Neural crest cell (in vitro differentiated cells): Measurements from ENCODE around the gene AP1M1. TPM values are rescaled to one million over a fixed set of nuclear protein-coding genes. Genes with fewer than 3 reads are reported as not detected.

ENCODE experiments used
- DNase-seq: peaks from one replicate; pipeline ENCODE4 v3.0.0; 2021; ENCODE audit warnings: low read depth, mixed read lengths, low spot score
- H3K27ac Mint-ChIP-seq: one replicate; pipeline ENCODE4 v1.8.0; 2021; ENCODE audit warnings: mild to moderate bottlenecking, mixed read lengths; ENCODE audit not compliant: unreplicated experiment
- H3K27me3 Mint-ChIP-seq: 2 replicates; pipeline ENCODE4 v1.8.0; 2021; ENCODE audit warnings: low read depth, mild to moderate bottlenecking, mixed read lengths
- H3K36me3 Mint-ChIP-seq: 2 replicates; pipeline ENCODE4 v1.8.0; 2021; ENCODE audit warnings: low read depth, mild to moderate bottlenecking, mixed read lengths
- H3K4me1 Mint-ChIP-seq: 2 replicates; pipeline ENCODE4 v1.8.0; 2021; ENCODE audit warnings: mixed read lengths
- H3K4me3 Mint-ChIP-seq: one replicate; pipeline ENCODE4 v1.8.0; 2021; ENCODE audit warnings: mild to moderate bottlenecking, mixed read lengths
- H3K9me3 Mint-ChIP-seq: 2 replicates; pipeline ENCODE4 v1.8.0; 2021; ENCODE audit warnings: mixed read lengths
- CTCF ChIP-seq: fragments of 200-600 bp; sonication (generic); conservative IDR thresholded peaks from 2 replicates; pipeline ENCODE4 v1.5.0; 2021; ENCODE audit warnings: antibody characterized with exemption, mild to moderate bottlenecking
- total RNA-seq: library from RNA; stranded (reverse); gene quantifications from 2 replicates; pipeline ENCODE4 v1.2.1, GENCODE V29; 2021

AP1M1 gene
- total RNA-seq, 1 donor from 2014 or later = 97.6 TPM

GRCh38 chr19:16252459-16253205 is 54.9 kb downstream of the AP1M1 start:
- no peaks in the 10 kb centered on the region for H3K9me3 Mint-ChIP-seq
- H3K4me3 Mint-ChIP-seq = no peak overlapping the region
- no peaks in the 10 kb centered on the region for H3K36me3 Mint-ChIP-seq
- peaks cover 3% of the 10 kb centered on the region for H3K27me3 Mint-ChIP-seq
- TF ChIP-seq CTCF = no peak
- no peaks in the 10 kb centered on the region for H3K4me1 Mint-ChIP-seq
- no peak overlapping the region for H3K27ac Mint-ChIP-seq
- no peak for DNase-seq

GRCh38 chr19:16254851-16255408 is 57.2 kb downstream of the AP1M1 start:
- DNase-seq = no peak
- H3K27me3 Mint-ChIP-seq = peaks cover 2% of the 10 kb centered on the region
- H3K4me3 Mint-ChIP-seq = no peak overlapping the region
- H3K4me1 Mint-ChIP-seq = no peaks in the 10 kb centered on the region
- TF ChIP-seq CTCF = no peak
- no peaks in the 10 kb centered on the region for H3K36me3 Mint-ChIP-seq
- no peak overlapping the region for H3K27ac Mint-ChIP-seq
- H3K9me3 Mint-ChIP-seq = no peaks in the 10 kb centered on the region

GRCh38 chr19:16257509-16258002 is 59.8 kb downstream of the AP1M1 start:
- TF ChIP-seq CTCF = no peak
- Mint-ChIP-seq H3K27me3 (peaks cover 5% of the 10 kb centered on the region), H3K4me3 (no peak overlapping the region), H3K27ac (no peak overlapping the region), H3K9me3 (no peaks in the 10 kb centered on the region), H3K4me1 (no peaks in the 10 kb centered on the region), H3K36me3 (no peaks in the 10 kb centered on the region)
- no peak for DNase-seq

- Mint-ChIP-seq H3K27ac (no peak overlapping the region), H3K9me3 (no peaks in the 10 kb centered on the region), H3K4me1 (no peaks in the 10 kb centered on the region), H3K27me3 (peaks cover 5% of the 10 kb centered on the region), H3K36me3 (no peaks in the 10 kb centered on the region), H3K4me3 (no peak overlapping the region)
- no peak for DNase-seq
- no peak for TF ChIP-seq CTCF
Measured at GRCh38 chr19:16258440-16258903, 60.8 kb downstream of the AP1M1 start.

GRCh38 chr19:16259385-16260159 is 61.9 kb downstream of the AP1M1 start:
- Mint-ChIP-seq H3K4me1 (no peaks in the 10 kb centered on the region), H3K27me3 (peaks cover 5% of the 10 kb centered on the region), H3K27ac (no peak overlapping the region), H3K4me3 (no peak overlapping the region), H3K9me3 (no peaks in the 10 kb centered on the region), H3K36me3 (no peaks in the 10 kb centered on the region)
- TF ChIP-seq CTCF = no peak
- DNase-seq = no peak
